DND-41 (cell line): ENCODE results near the gene TMX2.

ENCODE experiments used
- CTCF ChIP-seq: IDR thresholded peaks from 2 replicates; pipeline ENCODE4 v1.5.1; 2012; ENCODE audit warnings: borderline replicate concordance, low read length, moderate library complexity, mild to moderate bottlenecking; ENCODE audit not compliant: poor library complexity, severe bottlenecking; ENCODE audit errors: extremely low read depth
- EZH2 ChIP-seq: IDR thresholded peaks from 3 replicates; pipeline ENCODE4 v1.6.1; 2012; ENCODE audit warnings: borderline replicate concordance, low read depth, mild to moderate bottlenecking, moderate library complexity, low read length, inconsistent platforms; ENCODE audit not compliant: severe bottlenecking

- no peak for TF ChIP-seq CTCF
- TF ChIP-seq EZH2: no peak
These were observed 40.6 kb downstream of the TMX2 start for GRCh38 chr11:57752954-57753353.
